AG08395 (cell line): ENCODE results near the gene SCGN.

ENCODE experiments used
- DNase-seq: peaks from one replicate; pipeline ENCODE4 v3.0.0; 2012; ENCODE audit warnings: mixed read lengths, low spot score

SCGN gene

GRCh38 chr6:25640891-25641290, 11.1 kb upstream of the SCGN start:
- no peak for DNase-seq

- DNase-seq: no peak
Observed at GRCh38 chr6:25641377-25641776, 10.6 kb upstream of the SCGN start.

DNA sequence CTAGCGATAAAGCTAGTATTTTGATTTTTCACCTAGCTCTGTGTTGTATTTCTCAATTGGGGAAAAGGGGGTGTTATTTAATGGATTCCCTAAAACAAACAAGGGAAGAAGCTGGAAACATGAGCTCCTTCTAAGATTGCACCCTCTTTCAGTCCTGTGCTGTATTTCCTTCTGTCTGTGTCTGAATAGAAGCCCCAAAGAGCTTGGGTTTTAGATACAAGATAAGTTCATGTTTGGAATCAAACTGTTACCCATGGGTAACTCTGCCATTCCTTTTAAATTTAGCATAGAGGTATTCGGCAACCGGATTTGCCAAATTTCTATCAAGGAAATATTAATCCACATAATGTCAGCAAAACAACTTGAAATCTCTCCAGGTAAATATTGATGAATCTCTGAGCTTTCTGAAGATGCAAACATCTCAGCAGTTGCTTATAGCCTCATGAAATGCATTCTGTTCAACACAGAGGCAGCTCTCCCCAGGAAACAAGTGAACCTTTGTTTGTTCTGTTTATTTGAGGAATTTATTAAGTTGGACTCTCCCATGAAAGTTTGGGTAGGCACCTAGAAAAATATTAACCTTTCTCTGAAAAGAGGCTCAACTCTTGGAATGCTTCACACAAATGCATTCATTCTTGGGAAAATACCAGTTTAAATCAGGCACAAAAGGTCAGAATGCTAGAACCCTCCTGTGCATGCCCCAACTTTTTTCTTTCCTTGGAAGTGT, 9.9 kb upstream of the SCGN start:
- no peak for DNase-seq

DNA sequence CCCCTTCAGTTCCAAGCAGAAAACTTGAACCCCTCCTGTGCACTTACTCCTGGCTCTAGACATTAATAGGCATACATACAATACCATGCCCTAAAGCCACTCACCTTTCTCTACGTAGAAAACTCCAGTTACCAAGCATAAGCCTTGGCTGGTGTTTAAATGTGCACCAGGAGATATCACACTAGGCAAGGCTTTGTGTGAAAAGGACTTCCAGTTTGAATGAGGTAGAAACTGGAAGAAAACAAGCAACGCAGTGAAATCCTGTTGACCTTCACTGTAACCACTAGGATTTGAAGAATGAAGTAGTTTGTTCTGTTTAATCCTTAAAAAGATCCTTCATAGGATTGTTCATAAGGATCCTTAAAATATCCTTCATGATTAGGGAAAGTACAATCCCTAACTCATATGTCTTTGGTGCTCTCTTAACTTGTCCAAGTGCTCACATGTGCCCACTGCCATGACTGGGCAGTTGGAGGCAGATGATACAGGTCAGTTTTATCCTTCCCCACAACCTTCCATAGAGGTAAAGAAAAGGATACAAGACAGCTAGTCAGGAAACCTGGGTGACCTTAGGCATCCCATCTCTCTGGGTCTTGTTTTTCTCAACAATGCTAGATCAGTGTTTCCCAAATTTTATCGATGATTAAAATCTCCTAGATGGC, 9.2 kb upstream of the SCGN start:
- no peak for DNase-seq

- no peak for DNase-seq
Observed at GRCh38 chr6:25645916-25646315, 6.1 kb upstream of the SCGN start.

DNA sequence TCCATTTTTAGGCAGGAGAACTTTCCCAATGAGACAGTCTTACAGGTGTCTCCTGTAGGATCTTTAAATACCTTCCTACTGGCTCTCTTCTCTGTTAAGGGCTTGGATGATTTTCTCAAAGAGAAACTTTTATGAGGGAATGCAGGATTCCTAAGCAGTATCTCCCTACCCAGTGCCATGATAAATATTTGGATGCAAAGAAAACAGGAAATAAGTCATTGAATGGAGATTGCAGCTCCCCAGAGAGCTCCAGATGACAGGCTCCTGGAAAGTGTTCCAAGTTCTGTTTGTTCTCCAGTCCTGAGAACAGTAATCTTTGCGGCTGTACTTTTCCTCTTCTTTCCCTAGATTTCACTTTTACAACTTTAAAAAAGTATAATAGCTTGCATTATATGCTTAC, 2.4 kb upstream of the SCGN start:
- no peak for DNase-seq

DNA sequence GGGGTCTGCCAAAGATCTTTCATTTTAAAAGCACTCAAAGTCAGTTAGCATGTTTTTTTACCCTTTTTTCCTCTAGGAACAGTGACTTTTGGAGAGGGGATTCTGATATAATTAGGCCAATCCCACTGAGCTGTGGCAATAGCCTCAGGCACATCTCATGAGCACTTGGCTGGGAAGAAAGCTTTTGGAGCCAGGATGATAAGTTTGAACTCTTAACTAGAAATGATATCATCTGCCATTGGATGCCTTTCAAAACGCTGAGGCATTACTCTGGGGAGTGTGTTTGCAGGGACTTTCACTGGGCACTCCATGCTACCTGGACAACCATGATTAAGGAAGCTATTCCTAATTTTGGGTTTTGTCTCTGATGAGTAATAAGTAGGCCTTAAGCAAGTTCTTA, 3.7 kb downstream of the SCGN start:
- DNase-seq: no peak

DNA sequence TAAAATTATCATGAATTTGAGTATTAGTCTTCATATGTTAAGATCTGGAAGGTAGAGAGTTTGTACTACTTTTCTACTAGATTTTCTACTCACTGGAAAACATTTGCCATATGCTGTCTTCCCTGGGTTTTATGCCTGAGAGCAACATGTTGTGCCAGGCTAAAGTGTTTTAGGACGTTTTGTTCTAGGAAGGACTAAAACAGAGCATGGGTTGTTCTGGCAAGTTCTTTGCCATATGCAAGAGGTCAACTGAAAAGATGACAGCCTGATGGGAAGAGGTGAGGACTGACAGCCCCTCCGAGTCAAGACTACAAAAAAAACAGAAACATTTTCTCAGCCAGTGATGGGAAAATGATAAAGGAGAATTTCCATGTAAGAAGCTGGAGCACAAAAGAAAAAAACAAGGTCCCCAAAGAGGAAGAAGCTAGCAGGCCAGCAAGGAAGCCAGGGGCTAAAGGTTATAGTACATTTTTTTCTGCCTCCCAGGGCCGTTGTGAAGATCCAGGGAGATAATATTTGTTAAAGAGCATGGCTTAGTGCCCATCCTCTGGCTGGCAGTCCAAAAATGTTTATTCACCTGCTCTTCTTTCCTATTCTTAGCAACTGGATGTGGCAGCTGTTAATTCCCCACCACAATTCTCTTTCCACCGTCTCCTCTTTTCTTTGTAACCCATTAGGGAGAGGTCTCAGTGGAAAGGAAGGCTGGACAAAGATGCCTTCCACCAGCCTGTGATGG, 7.8 kb downstream of the SCGN start:
- DNase-seq: no peak

GRCh38 chr6:25660512-25660911, 8.5 kb downstream of the SCGN start:
- peak; percentile 52 for DNase-seq

DNA sequence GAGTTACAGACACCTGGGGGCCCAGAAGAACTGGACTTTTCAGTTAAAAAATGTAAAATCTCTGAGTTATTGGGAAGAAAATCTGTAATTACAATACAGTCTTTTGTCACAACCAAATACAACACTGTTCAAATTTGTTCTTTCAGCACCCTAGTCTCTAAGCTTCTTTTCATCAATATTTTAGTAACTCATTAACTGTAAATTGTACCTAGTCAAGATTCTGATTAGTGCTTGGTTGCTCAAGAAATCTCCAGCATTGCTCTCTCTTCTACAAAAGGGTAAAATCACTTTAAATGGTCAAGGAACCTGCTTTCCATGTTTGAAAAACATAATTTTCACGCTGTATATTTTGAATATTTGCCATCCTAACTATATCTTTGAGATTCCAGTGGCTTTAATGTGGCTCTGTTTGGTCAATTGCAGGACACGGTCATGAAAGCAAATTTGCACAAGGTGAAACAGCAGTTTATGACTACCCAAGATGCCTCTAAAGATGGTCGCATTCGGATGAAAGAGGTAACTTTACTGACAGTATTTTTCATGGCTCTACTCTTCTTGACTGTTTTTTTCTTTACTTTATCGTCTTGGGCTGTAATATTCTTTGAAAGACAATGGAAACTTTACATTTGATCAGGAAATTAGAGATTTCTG, 9.2 kb downstream of the SCGN start:
- DNase-seq: no peak

DNA sequence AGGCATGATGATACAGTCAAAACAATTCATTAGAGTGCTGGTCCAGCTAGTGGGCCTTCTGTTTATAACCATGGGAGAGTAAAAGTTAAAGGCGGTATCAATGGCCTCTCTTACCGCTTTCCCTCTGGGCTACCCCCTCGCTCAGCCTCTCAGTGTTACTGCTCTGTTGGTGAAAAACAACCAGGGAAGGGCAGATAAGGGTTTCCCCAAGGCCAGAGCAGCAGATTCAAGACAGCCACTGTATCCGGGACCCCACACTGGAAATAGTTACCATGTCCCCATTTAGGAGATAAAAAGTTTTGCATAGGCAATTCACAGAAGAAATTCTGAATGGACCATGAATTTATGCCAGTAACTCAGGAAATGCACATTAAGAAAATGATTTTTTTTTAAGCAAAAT, 13.4 kb downstream of the SCGN start:
- no peak for DNase-seq

GRCh38 chr6:25669413-25669812, 17.4 kb downstream of the SCGN start:
- no peak for DNase-seq

DNA sequence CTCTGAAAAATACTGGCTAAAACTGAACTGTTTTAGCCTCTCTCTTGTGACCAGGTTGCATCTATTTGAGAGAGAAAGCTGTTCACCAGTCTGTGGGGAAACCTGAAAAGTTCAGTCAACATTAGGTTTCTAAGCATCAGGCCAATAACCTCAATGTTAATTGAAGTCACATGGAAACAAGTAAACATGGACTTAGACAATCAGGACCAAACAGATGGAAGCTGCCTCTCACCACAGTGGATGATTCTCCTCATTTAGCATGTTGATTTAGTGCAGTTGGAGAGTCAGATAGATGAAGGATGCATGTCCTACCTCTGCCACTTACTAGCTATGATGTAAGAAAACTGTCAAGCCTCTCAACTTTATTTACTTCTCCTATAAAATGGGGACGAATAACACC, 18.2 kb downstream of the SCGN start:
- no peak for DNase-seq

DNA sequence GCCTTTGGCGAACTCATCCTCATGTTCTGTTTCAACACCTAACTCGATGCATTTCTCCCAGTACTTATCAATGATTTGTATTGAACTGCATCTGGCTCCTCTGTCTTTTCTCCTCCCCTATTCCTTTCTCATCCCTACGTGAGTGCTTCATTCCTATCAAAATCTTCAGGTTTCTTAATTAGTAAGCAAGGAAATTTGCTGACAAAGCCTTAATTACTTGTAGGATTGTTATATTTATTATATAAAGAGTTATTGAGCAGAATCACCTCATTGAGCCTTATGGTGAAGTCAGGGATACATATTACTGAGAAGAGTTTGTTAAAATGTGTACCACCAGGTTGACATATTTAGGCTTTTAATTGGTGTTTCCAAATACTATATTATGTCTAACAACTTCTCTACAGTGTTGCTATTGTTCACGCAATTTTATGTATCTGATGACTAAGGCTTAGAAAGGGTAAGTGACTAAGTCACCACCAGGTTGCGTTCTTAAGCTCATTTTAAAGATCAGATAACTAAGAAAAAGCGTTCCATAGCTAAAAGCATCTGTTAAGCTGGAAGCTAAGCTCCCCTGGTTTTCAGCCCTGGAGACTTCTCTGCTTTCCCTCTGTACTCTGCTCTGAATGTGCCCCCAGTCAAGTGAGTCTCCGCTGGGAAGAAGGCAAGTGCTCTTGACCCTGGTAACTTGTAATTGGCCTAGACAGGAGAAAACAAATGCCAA, 18.9 kb downstream of the SCGN start:
- no peak for DNase-seq

GRCh38 chr6:25671652-25672051, 19.6 kb downstream of the SCGN start:
- DNase-seq: no peak

DNA sequence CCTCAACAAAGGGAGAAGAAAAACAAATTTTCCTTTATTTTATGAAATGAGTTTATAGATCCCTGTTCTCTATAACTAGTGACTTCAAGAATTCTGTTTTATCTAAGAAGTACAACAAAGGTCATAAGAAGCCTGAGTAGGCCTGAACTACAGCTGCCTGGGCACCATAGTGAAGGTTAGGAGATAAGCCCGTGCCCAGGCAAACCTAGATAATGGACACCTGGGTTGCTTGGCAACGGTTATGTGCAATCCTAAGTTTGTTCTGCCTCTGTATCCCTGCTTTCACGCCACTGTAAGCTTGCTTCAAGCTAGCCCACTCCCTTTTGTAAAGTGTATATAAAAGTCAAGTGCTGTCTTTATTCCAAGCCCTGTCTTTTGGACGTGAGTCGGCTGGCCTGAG, 23.2 kb downstream of the SCGN start:
- DNase-seq: no peak

DNA sequence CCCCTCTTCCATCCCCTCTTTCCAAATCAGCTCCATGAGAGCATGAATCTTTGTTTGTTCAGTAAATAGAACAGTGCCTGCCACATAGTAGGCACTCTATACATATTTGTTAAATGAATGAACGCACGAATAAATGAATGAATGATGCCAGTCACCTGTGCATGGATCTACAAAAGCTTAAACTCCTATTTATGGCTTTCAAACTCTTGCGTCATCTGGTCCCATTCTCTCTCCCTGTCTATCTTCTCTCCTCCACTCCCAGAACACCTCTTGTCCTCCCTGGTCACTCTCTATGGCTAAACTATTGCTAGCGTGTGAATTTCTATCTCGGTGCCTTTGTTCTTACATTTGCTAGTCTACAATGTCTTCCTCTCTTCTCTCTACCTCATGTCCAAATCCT, 24.8 kb downstream of the SCGN start:
- DNase-seq: no peak

- DNase-seq: no peak
Observed at GRCh38 chr6:25681848-25682247, 29.8 kb downstream of the SCGN start.

DNA sequence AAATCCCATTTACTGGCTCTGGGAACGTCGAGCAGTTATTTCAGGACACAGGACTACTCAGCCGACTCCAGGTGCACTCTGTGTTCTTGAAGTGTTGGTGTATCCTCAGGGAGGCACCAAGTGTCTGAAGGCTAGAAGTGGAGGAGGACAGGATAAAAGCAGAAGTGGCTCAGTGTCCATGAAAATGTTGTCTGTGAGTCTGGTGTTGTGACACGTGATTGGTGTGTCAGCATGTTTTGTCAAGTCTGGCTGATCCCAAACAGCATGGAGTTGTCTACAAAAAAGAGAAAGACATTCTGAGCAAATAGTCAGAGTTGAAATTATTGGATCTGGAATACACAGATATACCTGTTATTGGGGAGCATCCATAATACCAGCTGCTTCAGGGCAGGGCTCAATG, 30.3 kb downstream of the SCGN start:
- no peak for DNase-seq

DNA sequence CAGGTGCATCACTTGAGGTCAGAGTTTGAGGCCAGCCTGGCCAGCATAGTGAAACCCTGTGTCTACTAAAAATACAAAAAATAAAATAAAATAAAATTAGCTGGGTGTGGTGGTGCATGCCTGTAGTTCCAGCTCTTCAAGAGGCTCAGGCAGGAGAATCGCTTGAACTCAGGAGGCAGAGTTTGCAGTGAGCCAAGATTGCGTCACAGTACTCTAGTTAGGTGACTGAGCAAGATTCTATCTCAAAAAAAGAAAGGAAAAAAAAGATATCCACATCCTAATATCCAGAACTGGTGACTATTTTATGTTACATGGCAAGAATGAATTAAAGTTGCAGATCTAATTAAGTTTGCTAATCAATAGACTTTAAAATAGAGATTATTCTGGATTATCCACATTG, 32.5 kb downstream of the SCGN start:
- no peak for DNase-seq

- no peak for DNase-seq
Observed at GRCh38 chr6:25685251-25685650, 33.2 kb downstream of the SCGN start.

GRCh38 chr6:25685896-25686295, 33.9 kb downstream of the SCGN start:
- no peak for DNase-seq
